ENCODE results near the gene TRIM65.

TRIM65 gene

GRCh38 chr17:75845933-75846691, 50.6 kb downstream of the TRIM65 start:
- intact Hi-C loops (cut with DNase I): no loop called here
- DNase-seq: no peak

DNA sequence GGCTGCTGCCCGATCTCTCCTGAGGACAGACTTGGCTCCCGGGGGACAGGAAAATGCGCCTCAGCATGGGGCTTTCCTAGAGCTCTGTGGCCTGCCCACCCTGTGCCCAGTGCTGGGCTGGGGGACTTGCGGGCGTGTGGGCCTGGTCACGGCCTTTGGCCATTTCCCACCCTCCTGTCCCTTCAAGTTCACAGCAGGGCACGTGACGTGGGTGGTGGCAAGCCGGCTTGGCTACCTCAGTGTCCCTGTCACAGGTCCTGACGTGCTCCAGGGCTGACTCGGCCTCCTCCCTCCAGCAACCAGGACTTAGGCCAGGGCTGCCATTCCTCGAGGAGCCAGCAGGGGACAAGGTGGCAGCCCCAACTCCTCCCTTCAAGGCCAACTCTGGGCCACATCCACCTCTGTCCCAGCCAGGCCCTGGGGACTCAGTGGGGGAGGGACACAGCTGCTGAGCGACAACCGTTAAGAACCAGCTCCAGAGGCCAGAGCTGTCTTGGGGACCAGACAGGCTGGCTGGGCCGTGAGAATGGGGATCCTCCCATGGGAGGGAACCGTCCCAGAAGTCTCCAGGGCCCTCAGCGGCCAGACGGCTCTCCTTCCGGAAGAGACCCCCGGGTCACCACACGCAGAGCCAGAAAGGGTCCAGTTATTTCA, 51.6 kb downstream of the TRIM65 start:
- intact Hi-C loops (cut with DNase I): no loop called here
- peak in 41 of 42 donors; percentile 38 to 86 (median 66) for DNase-seq

- DNase-seq: peak in 5 of 42 donors; percentile 15 to 63 (median 39)
- intact Hi-C loops (cut with DNase I): no loop called here
Measured at GRCh38 chr17:75844530-75845057, 52.2 kb downstream of the TRIM65 start.

DNA sequence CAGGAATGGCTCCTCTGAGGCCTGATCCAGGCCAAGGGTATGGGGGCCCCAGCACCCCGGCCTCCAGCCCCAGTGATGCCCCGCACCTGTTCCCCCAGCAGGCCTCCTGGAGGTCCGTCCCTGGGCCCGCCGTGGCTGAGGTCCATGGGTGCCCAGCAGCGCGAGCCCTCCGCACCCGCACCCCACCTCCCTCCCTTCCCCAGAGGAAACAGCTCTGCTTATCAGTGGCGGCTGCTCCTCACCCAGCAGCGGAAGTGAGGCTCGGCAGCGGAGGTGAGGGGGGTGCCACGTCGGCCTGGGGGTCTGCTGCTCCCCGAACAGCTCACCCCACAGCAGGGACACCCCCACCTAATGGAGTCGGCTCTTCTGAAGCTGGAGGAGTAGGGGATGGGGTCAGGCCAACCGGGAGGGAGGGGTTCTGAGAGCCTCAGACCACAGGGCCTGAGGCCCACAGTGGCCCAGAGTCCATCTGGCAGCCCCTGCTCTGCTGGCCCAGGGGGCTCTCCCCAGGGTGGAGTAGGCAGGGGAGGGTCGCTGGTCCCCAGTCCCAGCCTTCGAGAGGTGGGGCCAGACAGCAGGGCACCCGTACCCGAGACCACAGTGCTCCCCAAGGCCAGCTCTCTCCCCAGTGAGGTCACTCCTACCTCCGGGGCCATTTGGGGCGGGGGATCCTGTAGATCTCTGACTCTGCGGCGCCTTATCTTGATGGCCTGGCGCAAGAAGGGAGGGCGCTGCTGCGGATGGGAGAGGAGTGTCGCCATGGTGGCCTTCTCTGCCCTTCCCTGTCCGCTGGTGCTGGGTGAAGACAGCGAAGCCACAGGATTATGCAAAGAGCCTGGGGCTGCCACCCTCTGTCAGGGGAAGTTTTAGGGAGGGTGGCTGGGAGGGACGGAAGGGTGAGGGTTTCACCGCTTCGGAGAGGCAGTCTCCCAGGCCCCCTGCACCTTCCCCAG, 52.9 kb downstream of the TRIM65 start, which contains the start of gene UNC13D:
UNC13D (minus strand) TSS at position 828 of the 953 bp plus-strand sequence; CDS start at position 761, 67 bp downstream.
- no peak for DNase-seq
- intact Hi-C loops (cut with DNase I): no loop called here

GRCh38 chr17:75842963-75843576, 53.7 kb downstream of the TRIM65 start:
- no peak for DNase-seq
- intact Hi-C loops (cut with DNase I): no loop called here

DNA sequence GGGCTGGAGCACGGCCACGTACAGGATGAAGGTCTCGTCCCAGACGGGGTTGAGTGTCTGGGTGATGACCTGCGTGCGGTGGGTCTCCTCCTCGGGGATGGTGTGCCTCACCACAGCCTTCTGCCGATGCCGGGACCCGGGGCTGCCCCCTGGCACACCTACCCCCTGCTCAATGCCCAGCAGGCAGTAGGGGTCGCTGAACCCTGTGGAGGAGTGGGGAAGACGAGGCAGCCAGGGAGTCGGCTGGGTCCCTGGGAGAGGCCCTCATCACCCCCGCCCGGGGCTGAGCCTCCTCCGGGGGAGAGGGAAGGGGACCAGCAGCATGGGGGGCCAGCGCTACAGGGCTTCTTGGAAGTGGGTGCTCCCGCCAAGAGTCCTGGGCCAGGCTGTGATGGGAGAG, 54.3 kb downstream of the TRIM65 start:
- DNase-seq: no peak
- intact Hi-C loops (cut with DNase I): no loop called here

DNA sequence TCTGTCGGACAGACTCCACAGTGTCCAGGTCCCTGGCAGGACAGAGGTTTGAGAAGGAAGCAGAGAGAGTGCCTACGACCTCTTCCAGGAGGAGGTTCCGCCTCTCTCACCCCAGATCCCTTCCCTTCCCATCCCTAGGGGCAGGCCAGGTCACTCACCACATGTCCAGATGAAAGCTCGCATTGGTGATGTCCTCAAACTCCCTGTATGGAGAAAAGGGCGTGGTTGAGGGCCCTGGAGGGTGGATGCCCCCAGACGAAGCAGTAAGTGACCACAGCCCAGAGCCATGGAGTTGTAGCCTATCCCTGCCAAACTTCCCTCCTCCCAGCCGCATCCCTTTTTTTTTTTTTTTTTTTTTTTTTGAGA, 56.0 kb downstream of the TRIM65 start:
- intact Hi-C loops (cut with DNase I): no loop called here
- no peak for DNase-seq

GRCh38 chr17:75839942-75840798, 56.6 kb downstream of the TRIM65 start:
- DNase-seq: no peak
- intact Hi-C loops (cut with DNase I): no loop called here
